NCI-H146 treated with DMSO at 0.1 percent for 48 hours (cell line): ENCODE measurements around the gene APBB3.

Source experiments
- DNase-seq: peaks from one replicate; lab custom pipeline; 2025; ENCODE audit not compliant: unreplicated experiment; lab: John Stamatoyannopoulos, UW

APBB3 gene

GRCh38 chr5:140555747-140556312 lies 8.6 kb downstream of the APBB3 start:
- DNase-seq, result no peak

- DNase-seq, result no peak
Observed at GRCh38 chr5:140554454-140554853, 9.9 kb downstream of the APBB3 start.

DNA sequence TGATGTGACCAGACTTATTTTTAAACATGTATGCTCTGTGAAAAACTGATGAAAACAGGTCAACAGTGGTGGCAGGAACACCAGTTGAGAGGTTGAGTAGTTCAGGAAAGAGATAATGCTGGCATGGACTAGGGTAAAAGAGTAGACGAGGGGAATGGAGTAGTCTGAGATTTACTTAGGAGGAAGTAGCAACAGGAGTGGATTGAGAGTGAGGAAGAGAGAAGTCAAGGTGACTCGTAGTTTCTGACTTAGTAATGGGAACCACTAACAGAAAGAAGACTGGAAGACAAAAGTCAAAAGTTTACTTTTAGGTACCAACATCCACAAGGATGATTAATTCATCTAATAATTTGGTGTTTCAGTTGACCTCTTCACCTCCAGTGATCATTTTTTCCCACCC lies 10.7 kb downstream of the APBB3 start:
- no peak for DNase-seq

- no peak for DNase-seq
Observed at GRCh38 chr5:140551872-140552271, 12.5 kb downstream of the APBB3 start.

DNA sequence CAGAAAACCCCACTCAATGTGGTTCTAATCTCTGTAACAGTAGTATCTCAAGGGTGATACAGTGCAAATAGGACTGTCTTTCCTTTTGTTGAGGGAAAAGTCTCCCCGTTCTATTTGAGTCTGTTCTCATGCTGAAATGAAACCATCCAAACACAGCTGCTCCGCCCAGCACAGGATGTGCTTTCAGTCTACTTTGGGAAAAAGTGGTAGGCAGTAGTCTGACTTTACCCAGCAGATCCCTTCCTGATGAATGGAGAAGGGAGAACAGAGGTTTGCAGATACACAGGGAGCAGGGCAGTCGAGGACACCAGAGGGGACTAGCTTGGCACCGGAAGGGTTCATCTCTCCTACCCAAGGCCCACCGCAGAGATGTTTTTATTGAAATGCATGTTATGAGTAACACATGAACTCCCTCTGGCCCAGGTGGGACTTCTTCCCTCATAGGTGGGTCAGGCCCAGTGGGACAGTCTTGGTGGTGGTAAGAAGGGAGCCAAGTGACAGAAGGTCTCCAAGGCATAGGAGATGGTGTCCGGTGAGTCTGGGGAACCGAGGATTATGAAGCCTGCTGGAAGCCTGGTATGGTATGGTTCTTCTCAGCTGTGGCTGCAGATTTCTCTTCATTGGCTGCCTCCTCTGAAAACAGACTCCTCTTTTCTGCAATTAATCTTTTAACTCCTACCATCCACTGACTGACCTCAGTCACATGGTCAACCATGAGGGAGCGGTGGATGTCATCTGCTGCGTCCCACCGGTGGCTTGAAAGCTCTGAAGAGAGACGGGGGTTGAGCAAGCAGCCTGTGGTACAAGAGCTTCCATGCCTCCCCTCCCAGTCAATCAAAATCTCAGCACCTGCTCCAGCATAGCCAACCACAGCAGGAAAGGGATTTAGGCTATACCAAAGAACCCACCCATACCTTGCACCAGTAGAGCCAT lies 14.0 kb downstream of the APBB3 start:
- DNase-seq, result no peak

- DNase-seq, result no peak
Observed at GRCh38 chr5:140549237-140550144, 14.9 kb downstream of the APBB3 start.

- DNase-seq, result no peak
Observed at GRCh38 chr5:140548791-140549190, 15.6 kb downstream of the APBB3 start.

GRCh38 chr5:140548300-140548688 lies 16.1 kb downstream of the APBB3 start:
- DNase-seq, result no peak

- no peak for DNase-seq
Observed at GRCh38 chr5:140547508-140548299, 16.7 kb downstream of the APBB3 start, which contains the start of gene EIF4EBP3. Gene EIF4EBP3 (plus strand): TSS chr5:140547662. CDS start chr5:140547738, 76 bp downstream.

- DNase-seq, result no peak
Observed at GRCh38 chr5:140546851-140547507, 17.4 kb downstream of the APBB3 start.

GRCh38 chr5:140545606-140546005 lies 18.8 kb downstream of the APBB3 start:
- DNase-seq, result no peak

GRCh38 chr5:140544986-140545385 lies 19.4 kb downstream of the APBB3 start:
- DNase-seq, result no peak

DNA sequence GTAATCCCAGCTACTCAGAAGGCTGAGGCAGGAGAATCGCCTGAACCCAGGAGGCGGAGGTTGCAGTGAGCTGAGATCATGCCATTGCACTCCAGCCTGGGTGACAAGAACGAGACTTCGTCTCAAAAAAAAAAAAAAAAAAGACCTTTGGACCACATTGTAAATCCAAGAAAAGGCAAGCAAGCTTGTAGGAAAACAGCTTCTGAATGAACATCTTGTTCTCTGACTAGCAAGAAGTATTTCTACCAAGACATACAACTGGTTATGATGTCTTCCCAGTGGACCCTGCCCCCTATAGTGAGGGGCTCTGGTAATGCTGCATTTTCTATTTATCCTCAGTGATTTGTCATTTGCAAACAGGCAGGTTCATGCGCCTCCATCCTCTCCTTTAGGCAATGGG lies 21.4 kb downstream of the APBB3 start:
- DNase-seq, result no peak

DNA sequence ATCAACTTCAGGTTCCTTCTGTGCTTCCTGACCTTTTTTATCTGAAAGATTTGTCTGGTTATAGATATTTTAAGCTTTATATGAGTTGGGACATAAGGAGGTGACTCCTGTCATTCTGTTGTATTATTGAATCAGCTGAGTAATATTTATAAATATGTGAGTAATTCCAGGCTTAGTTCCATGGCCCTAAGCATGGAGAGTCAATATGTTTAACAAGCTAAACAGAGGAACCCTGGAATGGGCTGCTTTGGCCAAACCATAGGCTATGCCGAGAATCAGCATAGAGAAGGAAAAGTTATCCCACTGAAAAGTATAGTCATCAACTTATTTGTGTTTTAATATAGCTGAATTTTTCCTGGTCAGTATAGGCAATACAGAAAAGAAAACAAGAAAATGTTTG lies 24.2 kb downstream of the APBB3 start:
- DNase-seq, result no peak

- no peak for DNase-seq
Observed at GRCh38 chr5:140524003-140524402, 40.4 kb downstream of the APBB3 start.

GRCh38 chr5:140513124-140513523 lies 51.3 kb downstream of the APBB3 start:
- no peak for DNase-seq

DNA sequence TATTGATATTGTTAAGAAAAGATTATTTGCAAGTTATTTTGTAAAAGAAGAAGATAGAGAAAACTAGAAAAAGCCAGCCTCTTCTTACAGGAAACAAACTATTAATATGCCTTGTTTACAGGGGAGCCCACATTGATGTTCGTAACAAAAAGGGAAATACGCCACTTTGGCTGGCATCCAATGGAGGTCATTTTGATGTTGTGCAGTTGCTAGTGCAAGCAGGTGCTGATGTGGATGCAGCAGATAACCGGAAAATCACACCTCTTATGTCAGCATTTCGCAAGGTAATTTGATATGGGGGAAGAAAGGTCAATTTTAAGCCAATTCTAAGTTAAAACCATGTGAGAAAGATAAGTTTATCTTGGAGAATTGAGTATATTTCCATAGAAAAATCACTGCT lies 54.5 kb downstream of the APBB3 start:
- DNase-seq, result no peak
